Measurements from ENCODE around the gene PAOX. TPM values are rescaled to one million over a fixed set of nuclear protein-coding genes. Genes with fewer than 3 reads are reported as not detected.

The PAOX gene
- total and polyA plus RNA-seq, 2 of the 4 experiments (the other 2 are of a cell fraction): 3.8 to 4.5 TPM

- no peaks in the 10 kb centered on the region for H3K27me3 ChIP-seq (ENCODE audit: control insufficient read depth, insufficient read depth, low read length)
- POLR2A ChIA-PET (ENCODE audit: unreplicated experiment): no interaction called here
- no peak overlapping the region for H2AK5ac ChIP-seq (ENCODE audit: low read depth, low read length)
- H3K36me3 ChIP-seq (ENCODE audit: control insufficient read depth, insufficient read depth, low read length): peaks cover 7% of the 10 kb centered on the region
- CTCF ChIA-PET: interaction anchor here (0.6 kb wide), 1 partner anchor 22 kb away, joined by 4 read pairs; no protein-coding TSS in a partner anchor
- BruUV-seq (replicated peaks): no TSS peak
- DNase-seq: no peak
- H3K9ac ChIP-seq (ENCODE audit: low read depth, low read length): no peak overlapping the region
- no peak overlapping the region for H2AK9ac ChIP-seq (replicated peaks; ENCODE audit: low read depth, low read length, poor library complexity)
- no peak overlapping the region for H3K4me3 ChIP-seq (ENCODE audit: insufficient read depth, low read depth, low read length)
- H2AFZ ChIP-seq (replicated peaks; ENCODE audit: low read length, poor library complexity): no peak overlapping the region
- in situ Hi-C loops (cut with MboI; ENCODE audit: low sequenced_read_pairs) (no loop called here), intact Hi-C loops (cut with micrococcal nuclease) (no loop called here), dilution Hi-C loops (cut with HindIII; ENCODE audit: low sequenced_read_pairs, unreplicated experiment) (no loop called here)
- no peak overlapping the region for H2BK120ac ChIP-seq (ENCODE audit: low read depth, low read length)
- no peak overlapping the region for H3K4ac ChIP-seq (ENCODE audit: low read depth, low read length)
- no peak overlapping the region for H3K4me2 ChIP-seq (ENCODE audit: low read depth, low read length)
- H3K9me3 ChIP-seq (ENCODE audit: control insufficient read depth, insufficient read depth, low read length): no peaks in the 10 kb centered on the region
- peaks cover 8% of the 10 kb centered on the region; the same call in 1 of the 2 replicates for H3K9me1 ChIP-seq (ENCODE audit: insufficient read depth, low read length)
- H3K56ac ChIP-seq (ENCODE audit: extremely low read depth, insufficient read depth, low read length): no peak overlapping the region
- no peak overlapping the region for H4K5ac ChIP-seq (ENCODE audit: low read depth, low read length)
- no peaks in the 10 kb centered on the region for H4K20me1 ChIP-seq (ENCODE audit: insufficient read depth, low read length)
- no peak overlapping the region for H2BK15ac ChIP-seq (ENCODE audit: low read depth, low read length)
- H2BK20ac ChIP-seq (ENCODE audit: low read depth, low read length): no peak overlapping the region
- H3K23ac ChIP-seq (ENCODE audit: low read depth, low read length): no peak overlapping the region
- no peak overlapping the region for H4K91ac ChIP-seq (ENCODE audit: insufficient read depth, low read depth, low read length)
- H3K14ac ChIP-seq (replicated peaks; ENCODE audit: low read depth, low read length): no peak overlapping the region
- H3K4me1 ChIP-seq (ENCODE audit: control insufficient read depth, insufficient read depth, low read length): peaks cover 3% of the 10 kb centered on the region; the same call in 1 of the 2 replicates
- H2BK5ac ChIP-seq (ENCODE audit: low read depth, low read length, poor library complexity, severe bottlenecking): no peak overlapping the region
- peaks cover 0 to 10% of the 10 kb centered on the region in 2 experiments; a peak in 3 of 4 replicates for H3K79me1 ChIP-seq (ENCODE audit: low read depth in 1 of 2, low read length in 2 of 2)
- no peak for TF ChIP-seq RAD21 (IDR thresholded peaks at IDR 0.05; ENCODE audit: low read length)
- no peak for TF ChIP-seq MAZ (IDR thresholded peaks at IDR 0.05; ENCODE audit: borderline replicate concordance, low read depth, low read length)
- no peak for TF ChIP-seq CEBPB (IDR thresholded peaks at IDR 0.05; ENCODE audit: low read depth, low read length)
- no peak for TF ChIP-seq ELK1 (IDR thresholded peaks at IDR 0.05; ENCODE audit: borderline replicate concordance, low read depth, low read length)
- TF ChIP-seq FOS (IDR thresholded peaks at IDR 0.05; ENCODE audit: low read depth, low read length): no peak
- TF ChIP-seq SMC3 (IDR thresholded peaks at IDR 0.05; ENCODE audit: low read depth, low read length): no peak
- TF ChIP-seq, protein P1, sequence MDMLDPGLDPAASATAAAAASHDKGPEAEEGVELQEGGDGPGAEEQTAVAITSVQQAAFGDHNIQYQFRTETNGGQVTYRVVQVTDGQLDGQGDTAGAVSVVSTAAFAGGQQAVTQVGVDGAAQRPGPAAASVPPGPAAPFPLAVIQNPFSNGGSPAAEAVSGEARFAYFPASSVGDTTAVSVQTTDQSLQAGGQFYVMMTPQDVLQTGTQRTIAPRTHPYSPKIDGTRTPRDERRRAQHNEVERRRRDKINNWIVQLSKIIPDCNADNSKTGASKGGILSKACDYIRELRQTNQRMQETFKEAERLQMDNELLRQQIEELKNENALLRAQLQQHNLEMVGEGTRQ (IDR thresholded peaks at IDR 0.05; ENCODE audit: low read depth, low read length): no peak
- no peak for TF ChIP-seq RCOR1 (IDR thresholded peaks at IDR 0.05; ENCODE audit: insufficient replicate concordance, low read length)
- TF ChIP-seq POLR2A (IDR thresholded peaks at IDR 0.05; ENCODE audit: low read depth, low read length): no peak
- TF ChIP-seq NFE2L2 (IDR thresholded peaks at IDR 0.05; ENCODE audit: low read depth, low read length): no peak
- H3K27ac ChIP-seq (ENCODE audit: insufficient read depth, low read length): no peak overlapping the region
- 86% methylated on average over 10 of the region's 13 CpGs; no CpG with 5 or more reads in 1 of the 2 experiments for WGBS, 2 experiments (ENCODE audit: extremely low coverage in 2 of 2, insufficient read length in 1 of 2)
- no peak for ATAC-seq (ENCODE audit: low read depth)
- no peak overlapping the region for H3K18ac ChIP-seq (ENCODE audit: low read depth, low read length)
- H4K8ac ChIP-seq (ENCODE audit: low read depth in 2 of 2, low read length in 2 of 2): no peak overlapping the region
Measured at GRCh38 chr10:133384071-133384470, 5.0 kb downstream of the PAOX start.
